OCI-LY1 (cell line): ENCODE data around the gene WHRN.

Source experiments
- EZH2 ChIP-seq: fragments of 200-600 bp; sonication (generic), shearing (Covaris generic); IDR thresholded peaks from 2 replicates; pipeline ENCODE4 v1.8.0; 2017; ENCODE audit warnings: borderline replicate concordance, mixed run types, mild to moderate bottlenecking, antibody characterized with exemption, low read length, moderate library complexity, mixed read lengths
- TF ChIP-seq, protein P1 (sequence below): fragments of 200-600 bp; sonication (generic), shearing (Covaris generic); IDR thresholded peaks from 2 replicates; pipeline ENCODE4 v1.5.1; 2017; ENCODE audit warnings: mild to moderate bottlenecking, antibody characterized with exemption, low read length, moderate library complexity, mixed read lengths

DNA sequence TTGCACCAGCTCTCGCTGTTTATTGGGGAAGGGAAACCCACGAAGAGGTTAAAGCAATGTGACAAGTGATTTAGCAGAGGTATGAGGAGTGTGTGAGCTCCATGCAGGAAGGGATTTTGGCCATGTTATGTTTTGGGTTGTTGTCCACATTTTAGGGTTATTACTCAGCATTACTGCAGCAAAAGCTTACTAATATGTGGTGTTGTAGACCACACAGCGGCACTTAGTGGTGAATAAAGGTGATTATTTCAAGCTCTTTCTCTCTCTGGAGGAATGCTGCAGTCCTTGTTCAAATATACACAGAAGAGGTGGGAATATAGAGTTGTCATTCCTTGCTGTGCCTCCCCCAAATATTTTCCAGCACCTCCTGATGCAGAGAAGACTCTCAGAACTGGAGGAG is 87.8 kb downstream of the WHRN start:
- TF ChIP-seq, protein P1, sequence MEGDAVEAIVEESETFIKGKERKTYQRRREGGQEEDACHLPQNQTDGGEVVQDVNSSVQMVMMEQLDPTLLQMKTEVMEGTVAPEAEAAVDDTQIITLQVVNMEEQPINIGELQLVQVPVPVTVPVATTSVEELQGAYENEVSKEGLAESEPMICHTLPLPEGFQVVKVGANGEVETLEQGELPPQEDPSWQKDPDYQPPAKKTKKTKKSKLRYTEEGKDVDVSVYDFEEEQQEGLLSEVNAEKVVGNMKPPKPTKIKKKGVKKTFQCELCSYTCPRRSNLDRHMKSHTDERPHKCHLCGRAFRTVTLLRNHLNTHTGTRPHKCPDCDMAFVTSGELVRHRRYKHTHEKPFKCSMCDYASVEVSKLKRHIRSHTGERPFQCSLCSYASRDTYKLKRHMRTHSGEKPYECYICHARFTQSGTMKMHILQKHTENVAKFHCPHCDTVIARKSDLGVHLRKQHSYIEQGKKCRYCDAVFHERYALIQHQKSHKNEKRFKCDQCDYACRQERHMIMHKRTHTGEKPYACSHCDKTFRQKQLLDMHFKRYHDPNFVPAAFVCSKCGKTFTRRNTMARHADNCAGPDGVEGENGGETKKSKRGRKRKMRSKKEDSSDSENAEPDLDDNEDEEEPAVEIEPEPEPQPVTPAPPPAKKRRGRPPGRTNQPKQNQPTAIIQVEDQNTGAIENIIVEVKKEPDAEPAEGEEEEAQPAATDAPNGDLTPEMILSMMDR: peak; percentile 17; the same call in 1 of the 2 replicates
- TF ChIP-seq EZH2: no peak
